HG03520 (cell line): Measurements from ENCODE around the gene DIS3.
"Not testable (repeated sequence)": the region's sequence is repeated elsewhere in the genome, so short reads cannot be mapped to it uniquely, and the experiment has no call there.

ENCODE experiments used
- ATAC-seq: cut with Tn5 transposase; IDR thresholded peaks from one replicate; pipeline ENCODE4 v1.9.1; 2021; ENCODE audit warnings: mild to moderate bottlenecking, moderate library complexity; ENCODE audit not compliant: unreplicated experiment

DIS3 gene

DNA sequence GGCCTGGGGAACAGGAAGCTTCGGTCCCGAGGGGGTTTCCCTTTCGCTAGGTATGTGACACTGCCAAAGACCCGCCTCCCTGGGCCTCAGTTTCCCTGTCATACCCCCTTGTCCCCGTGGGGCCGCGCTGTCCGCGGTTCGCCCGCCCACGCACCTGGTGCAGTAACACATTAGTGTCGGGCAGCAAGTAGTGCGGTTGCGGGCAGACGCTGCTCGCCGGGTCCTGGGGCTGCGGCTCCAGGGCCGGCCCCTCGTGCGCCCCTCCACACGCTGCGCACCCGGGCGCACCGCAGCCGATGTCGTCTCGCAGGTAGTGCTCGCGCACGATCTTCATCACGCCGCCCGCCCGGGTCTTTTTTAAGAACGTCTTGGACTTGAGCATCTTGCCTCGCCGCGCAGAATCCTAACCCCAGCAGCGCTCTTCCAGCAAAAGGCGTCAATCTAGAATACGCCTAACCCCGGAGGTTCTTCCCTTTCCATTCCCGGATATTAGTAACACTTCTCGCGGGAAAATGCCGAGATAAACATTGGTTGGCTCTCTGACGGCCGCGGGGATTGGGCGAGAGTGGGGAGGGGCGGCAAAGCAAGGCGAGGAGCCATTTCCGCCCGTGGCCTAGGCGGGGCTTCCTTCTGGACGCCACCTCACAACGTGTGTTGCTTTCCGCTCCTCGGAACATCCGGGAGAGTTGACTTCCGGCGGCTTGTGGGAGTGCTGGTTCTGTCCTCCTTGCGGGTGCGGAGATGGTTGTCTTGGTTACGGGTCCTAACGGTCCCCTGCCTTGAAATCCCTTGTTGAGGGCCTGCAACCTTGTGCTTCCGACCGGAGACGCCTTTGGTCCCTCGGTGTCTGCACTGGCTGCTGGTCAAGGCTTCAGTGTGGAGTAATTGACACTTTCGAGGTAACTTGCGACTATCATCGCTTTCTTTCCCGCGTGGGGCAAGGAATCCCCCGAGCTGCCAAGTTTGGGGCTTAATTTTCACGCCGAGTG lies at the start of gene DIS3, which contains the start of gene PIBF1:
DIS3 (minus strand) TSS at position 450 of the 989 bp plus-strand sequence; CDS start at position 382, 68 bp downstream.
PIBF1 (plus strand) TSS at position 683 of the 989 bp plus-strand sequence. CDS start 1,337 bp downstream, outside the sequence.
- peak; percentile 97 for ATAC-seq

GRCh38 chr13:72823724-72824123 lies 42.0 kb upstream of the DIS3 start:
- ATAC-seq = no peak

- no peak for ATAC-seq
These were observed 41.4 kb upstream of the DIS3 start for GRCh38 chr13:72823081-72823480.

DNA sequence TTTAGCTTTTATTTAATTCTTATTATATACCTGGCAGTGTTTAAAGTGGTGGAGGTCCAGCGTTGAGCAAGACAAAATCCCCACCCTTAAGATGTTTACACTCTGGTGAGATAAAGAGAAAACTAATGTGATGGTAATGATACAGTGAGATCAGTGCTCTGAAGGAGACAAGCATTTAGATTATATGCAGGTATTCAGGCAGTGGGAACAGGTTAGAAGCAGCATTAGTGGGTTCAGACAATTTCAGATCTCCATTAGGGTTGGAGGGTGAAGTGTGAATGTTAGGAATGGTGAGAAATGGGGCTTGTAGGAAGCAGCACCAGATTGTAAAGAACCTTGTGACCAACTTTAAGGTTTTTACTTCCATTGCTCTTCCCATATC lies 39.2 kb upstream of the DIS3 start:
- no peak for ATAC-seq

- ATAC-seq = no peak
These were observed 38.6 kb upstream of the DIS3 start for GRCh38 chr13:72820156-72820897.

DNA sequence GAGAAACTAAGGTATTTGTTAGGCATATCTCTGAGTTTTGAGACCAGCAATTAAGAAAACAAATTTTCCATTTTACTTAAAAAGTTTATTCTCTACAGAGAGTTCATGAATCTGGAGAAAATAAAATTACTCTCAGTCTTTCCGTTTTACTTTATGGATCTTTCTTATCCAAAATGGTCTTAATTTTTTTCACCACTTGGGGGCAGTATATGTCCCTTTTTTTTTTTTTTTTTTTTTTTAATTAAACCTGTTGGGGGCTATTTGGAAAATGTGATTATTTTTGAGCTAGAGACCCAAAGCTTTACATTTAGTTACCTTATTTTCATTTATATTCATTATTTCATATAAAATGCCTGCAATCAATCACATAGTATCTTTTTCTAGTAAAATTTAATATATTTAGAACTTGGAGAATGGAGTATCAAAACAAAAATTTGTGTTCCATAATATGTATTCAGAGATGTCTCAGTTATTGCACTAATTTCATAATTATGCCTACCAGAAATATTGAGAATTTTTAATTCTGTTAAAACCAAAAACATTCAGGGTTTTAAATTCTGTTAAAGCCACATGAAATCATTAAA lies 27.3 kb upstream of the DIS3 start:
- ATAC-seq = no peak

DNA sequence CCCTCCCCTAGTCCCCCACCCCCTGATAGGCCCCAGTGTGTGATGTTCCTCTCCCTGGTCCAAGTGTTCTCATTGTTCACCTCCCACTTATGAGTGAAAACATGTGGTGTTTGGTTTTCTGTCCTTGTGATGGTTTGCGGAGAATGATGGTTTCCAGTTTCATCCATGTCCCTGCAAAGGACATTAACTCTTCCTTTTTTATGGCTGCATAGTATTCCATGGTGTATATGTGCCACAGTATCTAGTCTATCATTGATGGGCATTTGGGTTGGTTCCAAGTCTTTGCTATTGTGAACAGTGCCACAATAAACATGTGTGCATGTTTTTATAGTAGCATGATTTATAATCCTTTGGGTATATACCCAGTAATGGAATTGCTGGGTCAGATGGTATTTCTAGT lies 24.8 kb upstream of the DIS3 start:
- ATAC-seq = not testable (repeated sequence)

GRCh38 chr13:72805676-72806346 lies 24.1 kb upstream of the DIS3 start:
- ATAC-seq = no peak

GRCh38 chr13:72804301-72804700 lies 22.6 kb upstream of the DIS3 start:
- ATAC-seq = no peak

DNA sequence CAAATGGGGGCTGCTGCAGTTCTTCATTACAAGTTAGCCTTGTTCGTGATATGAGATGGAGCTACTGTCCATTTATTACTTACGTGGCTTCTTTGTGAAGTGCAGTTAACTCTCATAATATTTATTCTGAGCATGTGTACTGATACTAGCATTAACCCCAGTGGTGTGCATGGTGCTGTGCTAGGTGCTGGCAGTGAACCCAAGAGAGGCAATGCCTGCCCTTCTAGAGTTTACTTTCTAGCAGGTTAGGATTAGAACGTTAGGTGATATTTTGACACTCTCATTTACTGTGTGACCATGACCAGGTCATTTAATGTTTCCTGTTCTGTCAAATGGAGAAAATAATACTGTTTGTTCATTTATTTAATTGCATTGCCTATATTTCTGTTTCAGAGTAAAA lies 17.1 kb upstream of the DIS3 start:
- ATAC-seq = no peak

DNA sequence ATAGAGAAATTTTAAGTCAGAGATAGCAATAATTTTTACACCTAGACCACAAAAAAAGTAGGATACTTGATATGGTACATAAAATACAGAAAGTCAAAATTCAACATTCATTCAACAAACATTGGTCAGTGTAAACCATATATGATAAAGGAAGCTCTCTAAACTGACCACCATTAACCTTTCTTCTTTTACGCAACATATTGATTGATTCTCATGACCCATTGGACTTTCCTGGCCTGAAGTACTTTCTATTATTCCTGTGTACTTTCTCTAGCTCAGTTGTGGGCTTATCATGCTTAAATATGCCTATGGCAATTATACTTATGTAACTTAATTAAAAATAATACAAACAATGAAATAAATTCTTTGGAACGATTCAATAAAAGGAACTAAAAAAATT lies 10.9 kb upstream of the DIS3 start:
- no peak for ATAC-seq

GRCh38 chr13:72788831-72789230 lies 7.1 kb upstream of the DIS3 start:
- no peak for ATAC-seq

DNA sequence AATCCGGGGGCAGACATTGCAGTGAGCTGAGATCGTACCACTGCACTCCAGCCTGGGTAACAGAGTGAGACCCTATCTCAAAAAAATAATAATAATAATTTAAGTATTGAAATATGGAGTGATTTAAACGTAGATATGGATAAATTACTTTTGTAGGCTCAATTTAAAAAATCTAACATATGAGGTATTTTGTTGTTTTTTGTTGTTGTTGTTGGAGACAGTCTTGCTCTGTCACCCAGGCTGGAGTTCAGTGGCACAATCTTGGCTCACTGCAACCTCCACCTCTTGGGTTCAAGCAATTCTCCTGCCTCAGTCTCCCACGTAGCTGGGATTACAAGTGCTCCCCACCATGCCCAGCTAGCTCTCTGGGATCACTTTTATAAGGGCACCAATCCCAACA lies 3.0 kb upstream of the DIS3 start:
- ATAC-seq = not testable (repeated sequence)

GRCh38 chr13:72782717-72783116 lies 1.0 kb upstream of the DIS3 start:
- ATAC-seq = no peak

DNA sequence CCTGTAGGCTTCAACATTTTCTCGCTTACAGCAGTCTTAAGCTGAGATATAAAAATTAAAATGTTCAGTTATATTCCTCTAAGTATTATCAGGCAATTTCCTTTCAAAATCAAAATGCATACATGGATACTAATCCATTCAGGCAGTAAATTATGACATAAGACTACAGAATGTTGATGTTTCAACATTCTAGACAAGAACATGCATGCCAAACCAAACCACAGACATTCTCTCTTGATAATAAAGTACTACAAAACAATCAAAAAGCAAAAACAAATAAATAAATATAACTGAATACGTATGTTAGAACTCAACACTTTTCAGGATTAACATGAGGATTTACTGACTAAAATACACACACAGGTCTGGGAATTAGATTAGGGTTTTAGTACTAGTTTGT lies 7.7 kb downstream of the DIS3 start:
- no peak for ATAC-seq

- no peak for ATAC-seq
These were observed 18.3 kb downstream of the DIS3 start for GRCh38 chr13:72763411-72763810.

- no peak for ATAC-seq
These were observed 21.5 kb downstream of the DIS3 start for GRCh38 chr13:72760189-72760588.

DNA sequence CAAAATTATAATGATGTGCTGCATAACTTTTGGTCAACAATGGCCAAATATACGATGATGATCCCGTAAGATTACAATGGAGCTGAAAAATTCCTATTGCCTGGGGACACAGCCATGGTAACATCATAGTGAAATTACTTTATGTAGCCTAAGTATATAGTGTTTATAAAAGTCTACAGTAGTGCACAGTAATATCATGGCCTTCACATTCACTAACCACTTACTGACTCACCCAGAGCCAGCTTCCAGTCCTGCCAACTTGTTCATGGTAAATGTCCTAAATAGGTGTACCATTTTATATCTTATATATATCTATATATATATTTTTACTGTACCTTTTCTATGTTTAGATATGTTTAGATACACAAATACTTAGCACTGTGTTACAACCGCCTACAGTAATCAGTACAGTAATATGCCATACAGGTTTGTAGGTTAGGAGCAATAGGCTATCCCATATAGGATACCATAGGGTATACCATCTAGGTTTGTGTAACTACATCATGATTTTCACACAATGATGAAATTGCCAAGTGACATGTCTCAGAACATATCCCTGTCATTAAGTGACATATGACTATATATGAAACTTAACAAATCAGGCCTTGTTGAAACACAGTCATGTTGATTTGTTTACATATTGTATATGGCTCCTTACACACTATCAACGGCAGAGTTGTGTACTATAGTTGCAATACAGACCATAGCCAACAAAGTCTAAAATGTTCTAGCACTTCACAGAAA lies 23.7 kb downstream of the DIS3 start:
- no peak for ATAC-seq

DNA sequence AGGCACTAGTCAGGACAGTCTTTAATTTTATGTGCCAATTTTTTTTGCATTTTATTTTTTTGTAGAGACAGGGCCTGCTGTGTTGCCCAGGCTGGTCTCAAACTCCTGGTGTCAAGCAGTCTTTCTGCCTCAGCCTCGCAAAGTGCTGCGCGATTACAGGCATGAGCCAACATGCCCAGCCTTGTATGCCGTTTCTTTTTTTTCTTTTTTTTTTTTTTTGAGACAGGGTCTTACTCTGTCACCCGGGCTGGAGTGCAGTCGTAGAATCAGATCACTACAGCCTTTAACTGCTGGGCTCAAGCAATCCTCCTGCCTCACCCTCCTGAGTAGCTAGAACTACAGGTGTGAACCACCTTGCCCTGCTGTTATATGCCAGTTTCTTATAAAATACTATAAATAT lies 27.6 kb downstream of the DIS3 start:
- ATAC-seq = no peak

- no peak for ATAC-seq
These were observed 30.5 kb downstream of the DIS3 start for GRCh38 chr13:72751220-72751619.
